Activated CD4-positive, CD25-positive, alpha-beta regulatory T cell treated with anti-CD3 and anti-CD28 coated beads, Interleukin-2, amount 50 U/mL, for 72 hours (primary cell): ENCODE data around the gene PIAS4.
"Not testable (repeated sequence)": the region's sequence is repeated elsewhere in the genome, so short reads cannot be mapped to it uniquely, and the experiment has no call there.

Experiments
- DNase-seq: peaks from one replicate; pipeline ENCODE4 v3.0.0; 2021

The PIAS4 gene

GRCh38 chr19:4007021-4007835, at the start of gene PIAS4:
Gene PIAS4 (plus strand): TSS chr19:4007736. CDS start chr19:4007761, 25 bp downstream.
- peak; percentile 95 for DNase-seq

GRCh38 chr19:3958836-3959765, 48.4 kb upstream of the PIAS4 start:
- no peak for DNase-seq

- no peak for DNase-seq
These were observed 47.8 kb upstream of the PIAS4 start for GRCh38 chr19:3959766-3960131.

DNA sequence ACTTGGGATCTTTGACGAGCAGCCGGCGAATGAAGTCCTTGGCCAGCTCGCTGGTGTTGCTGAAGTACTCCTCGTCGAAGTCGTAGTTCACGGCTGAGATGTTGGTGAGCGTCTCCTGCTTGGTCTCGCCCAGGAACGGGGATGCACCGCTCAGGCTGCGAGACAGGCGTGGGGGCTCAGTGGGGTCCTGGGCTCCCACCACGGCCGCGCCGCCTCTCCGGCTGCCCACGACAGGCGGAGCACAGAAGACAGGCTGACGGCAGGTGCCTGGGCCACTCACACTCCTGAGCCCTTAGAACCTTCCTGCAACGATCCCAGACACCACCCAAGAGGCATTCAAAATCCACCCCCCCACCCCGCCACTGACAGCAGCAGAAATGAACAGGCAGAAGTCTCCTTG, 46.5 kb upstream of the PIAS4 start:
- no peak for DNase-seq

- DNase-seq: no peak
These were observed 43.9 kb upstream of the PIAS4 start for GRCh38 chr19:3963458-3964255.

GRCh38 chr19:3964256-3965194, 43.0 kb upstream of the PIAS4 start:
- DNase-seq: no peak

- no peak for DNase-seq
These were observed 41.2 kb upstream of the PIAS4 start for GRCh38 chr19:3966051-3967017.

- not testable (repeated sequence) for DNase-seq
These were observed 39.6 kb upstream of the PIAS4 start for GRCh38 chr19:3967983-3968382.

DNA sequence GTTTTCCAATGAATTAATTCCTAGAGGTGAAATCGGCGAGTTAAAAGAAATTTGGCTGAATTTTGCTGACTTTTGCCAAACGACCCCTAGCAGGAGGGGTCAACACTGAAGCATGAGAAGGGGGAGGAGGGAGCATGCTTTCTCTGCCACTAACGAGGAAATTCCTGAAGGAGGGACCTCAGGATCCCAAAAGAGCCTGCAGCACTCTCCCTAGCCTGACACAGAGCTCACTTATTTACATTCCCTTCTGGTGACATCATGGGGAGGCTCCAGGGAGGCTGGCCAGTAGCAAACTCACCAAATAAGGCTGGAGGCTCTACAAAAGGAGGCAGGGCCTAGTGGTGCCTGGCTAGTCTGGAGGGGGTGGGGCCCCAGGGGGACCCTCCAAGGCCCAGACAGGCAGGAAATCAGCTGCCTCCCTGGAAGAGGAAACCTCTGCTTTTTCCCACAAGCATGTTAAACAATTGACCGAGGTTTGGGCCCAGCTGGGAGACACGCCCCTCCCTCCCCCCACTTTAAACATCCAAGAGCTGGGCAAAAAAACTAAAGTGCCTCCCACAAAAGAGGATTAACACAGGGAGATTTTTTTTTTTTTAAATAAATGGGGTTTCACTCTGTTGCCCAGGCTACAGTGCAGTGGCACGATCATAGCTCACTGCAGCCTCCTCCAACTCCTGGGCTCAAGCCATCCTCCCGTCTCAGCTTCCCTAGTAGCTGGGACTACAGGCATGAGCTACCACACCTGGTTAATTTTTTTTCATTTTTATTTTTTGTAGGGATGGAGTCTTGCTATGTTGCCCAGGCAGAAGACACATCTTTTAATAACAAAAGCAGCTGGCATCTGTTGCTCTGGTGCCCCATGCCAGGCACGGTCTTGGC, 38.7 kb upstream of the PIAS4 start:
- no peak for DNase-seq

DNA sequence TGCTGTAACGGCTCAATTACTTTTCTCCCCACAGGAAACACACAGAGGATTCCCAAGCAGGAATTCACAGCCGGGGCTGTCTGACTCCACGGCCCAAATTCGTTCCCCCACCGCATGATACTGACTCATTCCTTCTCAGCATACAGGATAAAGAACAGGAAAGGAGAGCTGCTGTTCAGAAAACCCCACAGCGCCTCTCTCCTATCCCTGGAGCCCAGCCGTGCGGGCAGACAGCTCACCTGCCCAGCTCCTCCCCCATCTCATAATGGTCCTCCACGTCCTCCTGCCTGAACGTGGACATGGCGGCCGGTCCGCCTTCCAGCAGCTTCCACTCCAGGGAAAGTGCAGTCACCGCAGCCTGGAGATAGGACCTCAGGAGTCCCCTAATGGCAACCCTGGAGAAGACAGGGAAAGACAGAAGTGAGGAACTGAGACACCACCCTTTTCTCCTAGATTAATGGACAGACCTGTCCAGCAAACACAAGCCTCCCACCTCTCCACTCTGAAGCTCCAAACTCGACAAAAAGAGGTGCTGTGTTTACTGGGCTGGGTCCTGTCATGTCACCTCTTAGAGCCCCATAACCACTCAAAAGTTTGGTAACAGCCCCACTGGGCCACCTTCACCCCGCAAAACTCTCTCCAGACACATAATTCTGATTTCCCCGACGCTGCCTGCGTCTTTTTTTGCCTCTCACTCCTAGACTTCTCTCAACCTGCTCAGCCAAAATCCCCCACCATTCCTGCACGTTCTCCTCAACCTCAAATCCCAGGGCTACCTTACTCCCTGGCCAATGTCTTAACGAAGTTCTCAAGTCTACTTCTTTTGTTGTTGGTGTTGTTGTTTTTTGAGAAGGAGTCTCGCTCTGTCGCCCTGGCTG, 37.9 kb upstream of the PIAS4 start:
- no peak for DNase-seq

GRCh38 chr19:3970313-3970807, 37.2 kb upstream of the PIAS4 start:
- DNase-seq: no peak

GRCh38 chr19:3970808-3971598, 36.5 kb upstream of the PIAS4 start, which contains the start of gene DAPK3:
Gene DAPK3 (minus strand): TSS chr19:3971099. CDS start chr19:3969735, 1,364 bp downstream.
- peak; percentile 97 for DNase-seq

- no peak for DNase-seq
These were observed 32.4 kb upstream of the PIAS4 start for GRCh38 chr19:3975144-3975543.

- DNase-seq: no peak
These were observed 31.9 kb upstream of the PIAS4 start for GRCh38 chr19:3975637-3976087.

DNA sequence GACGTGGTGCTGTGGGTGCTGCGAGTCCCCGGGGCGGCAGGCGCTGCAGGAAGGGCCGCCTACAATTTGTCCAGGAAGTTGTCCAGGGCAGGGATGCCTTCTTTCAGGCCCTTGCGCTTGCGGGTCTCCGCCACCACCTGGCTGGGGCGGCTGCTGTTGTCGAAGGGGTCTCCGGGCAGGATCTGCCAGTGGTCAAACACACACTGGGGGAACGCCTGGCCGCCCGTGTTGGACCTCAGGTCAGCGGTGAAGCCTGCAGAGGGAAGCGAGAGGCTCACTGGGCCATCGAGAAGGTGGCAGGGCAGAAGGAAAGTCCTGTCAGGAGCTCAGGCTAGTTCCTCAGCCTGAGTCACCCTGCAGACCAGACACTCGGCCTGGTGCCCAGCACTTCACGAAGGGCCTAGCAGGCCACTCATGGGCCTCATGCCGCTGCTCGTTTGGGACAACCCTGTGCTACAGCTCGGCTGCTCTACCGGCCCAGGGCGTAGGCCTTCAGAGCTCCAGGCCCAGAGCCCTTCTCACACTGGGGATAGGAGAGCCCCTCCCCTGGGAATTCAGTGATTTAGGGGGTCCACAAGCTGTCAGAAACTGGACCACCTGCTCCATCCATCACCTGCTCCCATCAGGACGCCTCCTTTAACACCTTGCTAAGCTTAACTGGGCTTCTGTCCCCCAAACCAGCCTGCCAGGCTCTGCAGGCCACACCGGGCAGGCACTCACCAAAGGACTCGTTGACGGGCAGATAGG, 30.9 kb upstream of the PIAS4 start:
- no peak for DNase-seq
